ENCODE data around the gene ABCD2. TPM values are rescaled to one million over a fixed set of nuclear protein-coding genes. Genes with fewer than 3 reads are reported as not detected.

Gene ABCD2
- total and polyA plus RNA-seq, 9 of the 15 experiments (the other 6 are each of a cell fraction or from before 2014, with no cell fraction given), result 0.01 to 0.08 (median 0.04) TPM; not detected in 3

GRCh38 chr12:39646963-39647362 is 27.4 kb upstream of the ABCD2 start (continued):
- TF ChIP-seq PHB2 (IDR thresholded peaks at IDR 0.05; ENCODE audit: low read depth), result no peak

- POLR2A ChIA-PET, result no interaction called here
- intact Hi-C loops (cut with micrococcal nuclease), result no loop called here
- no peak for FAIRE-seq
- in situ Hi-C loops (cut with MboI), result no loop called here
- Histone ChIP-seq H3K4me1 (replicated peaks in 1 of 2; ENCODE audit: control insufficient read depth in 2 of 2, insufficient read depth in 2 of 2, low read length in 2 of 2) (no peaks in the 10 kb centered on the region), H3K79me2 (ENCODE audit: control insufficient read depth, insufficient read depth, low read length) (no peaks in the 10 kb centered on the region), H4K20me1 (replicated peaks; ENCODE audit: control insufficient read depth, insufficient read depth, low read length) (no peaks in the 10 kb centered on the region), H2AFZ (ENCODE audit: low read depth, low read length) (no peak overlapping the region), H3K27me3 (ENCODE audit: control insufficient read depth in 2 of 2, insufficient read depth in 2 of 2, low read length in 2 of 2) (no peaks in the 10 kb centered on the region), H3K9me1 (ENCODE audit: control insufficient read depth, insufficient read depth, low read length) (no peaks in the 10 kb centered on the region), H3K27ac (ENCODE audit: extremely low read depth, low read depth, low read length) (no peak overlapping the region), H3K4me2 (ENCODE audit: insufficient read depth, low read length) (no peak overlapping the region), H3K9me3 (replicated peaks; ENCODE audit: control insufficient read depth, insufficient read depth, low read depth, low read length) (no peaks in the 10 kb centered on the region), H3K4me3 (no peak overlapping the region), H3K9ac (ENCODE audit: insufficient read depth in 1 of 2, low read depth in 2 of 2, low read length in 2 of 2) (no peak overlapping the region), H3K36me3 (ENCODE audit: control insufficient read depth, insufficient read depth, low read length) (no peaks in the 10 kb centered on the region)
- 12% methylated on average over 1 of the region's 1 CpG for WGBS (ENCODE audit: insufficient coverage, low coverage, missing lambda C conversion rate)
- no peak for DNase-seq (ENCODE audit: extremely low read depth in 1 of 4, low spot score in 3 of 4)
- no peak for ATAC-seq
- BruUV-seq (replicated peaks), result no TSS peak
- CTCF ChIA-PET (ENCODE audit: low intra/inter-chr PET ratio), result no interaction called here
- TF ChIP-seq ELF2 (CRISPR knock-in tag; IDR thresholded peaks at IDR 0.05) (no peak), GABPB2 (CRISPR knock-in tag; conservative IDR thresholded peaks at IDR 0.05) (no peak), ZFP30 (CRISPR knock-in tag; IDR thresholded peaks at IDR 0.05; ENCODE audit: borderline replicate concordance) (no peak), MGA (IDR thresholded peaks at IDR 0.05) (no peak)
Observed at GRCh38 chr12:39643052-39643451, 23.4 kb upstream of the ABCD2 start.
